ENCODE data around the gene FOSB. TPM values are rescaled to one million over a fixed set of nuclear protein-coding genes. Genes with fewer than 3 reads are reported as not detected.

Gene FOSB
- total and polyA plus RNA-seq, 9 of the 15 experiments (the other 6 are each of a cell fraction or from before 2014, with no cell fraction given) = 0.11 to 2.7 (median 0.73) TPM

DNA sequence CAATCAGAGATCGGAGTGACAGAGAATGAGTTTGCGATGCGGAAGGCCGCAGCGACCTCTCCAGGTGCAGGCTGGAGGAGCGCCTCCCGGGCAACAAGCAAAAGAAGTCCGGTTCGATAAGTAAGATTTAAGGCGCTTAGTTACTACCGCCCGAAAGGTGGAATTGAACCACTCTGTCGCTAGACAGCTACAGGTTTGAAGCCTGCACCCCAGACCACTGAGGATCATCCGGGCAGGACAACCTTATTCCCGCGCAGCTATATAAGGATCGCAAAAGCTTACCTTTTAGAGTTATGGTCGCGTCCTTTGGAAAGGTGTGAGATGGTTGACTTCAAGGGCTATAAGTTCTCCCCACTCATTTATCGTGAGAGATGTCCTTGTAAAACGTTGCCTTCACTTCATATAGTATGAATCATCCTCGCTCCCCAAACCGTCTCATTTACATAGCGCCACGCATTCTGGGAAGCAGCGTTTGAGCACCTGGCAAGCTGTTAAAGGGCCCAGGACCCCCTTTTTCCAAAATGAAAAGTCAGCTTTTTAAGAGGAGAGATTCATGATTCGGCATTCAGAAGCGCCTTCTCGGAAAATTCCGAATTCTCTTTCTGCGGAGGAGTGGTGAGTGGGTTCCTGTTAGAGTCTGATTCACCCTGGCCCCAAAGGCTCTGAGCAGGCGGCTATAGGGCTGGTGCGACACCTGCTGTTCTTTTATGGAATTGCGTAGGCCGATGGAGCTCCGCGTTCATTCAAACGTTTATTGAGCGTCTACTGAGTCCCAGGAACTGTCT lies 10.8 kb downstream of the FOSB start (continued):
- TF ChIP-seq BRF1 (IDR thresholded peaks at IDR 0.05; ENCODE audit: borderline replicate concordance, extremely low read depth, insufficient read length) = no peak
- no peak for TF ChIP-seq PYGO2 (tag; IDR thresholded peaks at IDR 0.05)
- no peak; the same call in 1 of the 2 replicates for TF ChIP-seq TAL1 (IDR thresholded peaks at IDR 0.05)
- TF ChIP-seq LARP7 (IDR thresholded peaks at IDR 0.05) = no peak
- peak; percentile 62; the same call in 1 of the 2 replicates for TF ChIP-seq ZFX (CRISPR knock-in tag; IDR thresholded peaks at IDR 0.05)
- no peak for TF ChIP-seq ZBTB1 (CRISPR knock-in tag; IDR thresholded peaks at IDR 0.05; ENCODE audit: borderline replicate concordance, low read depth)
- TF ChIP-seq RBM25 (IDR thresholded peaks at IDR 0.05; ENCODE audit: low read depth, low read length, severe bottlenecking) = peak; percentile 90
- TF ChIP-seq ZNF586 (CRISPR knock-in tag; conservative IDR thresholded peaks at IDR 0.05) = no peak
- TF ChIP-seq, protein P1, sequence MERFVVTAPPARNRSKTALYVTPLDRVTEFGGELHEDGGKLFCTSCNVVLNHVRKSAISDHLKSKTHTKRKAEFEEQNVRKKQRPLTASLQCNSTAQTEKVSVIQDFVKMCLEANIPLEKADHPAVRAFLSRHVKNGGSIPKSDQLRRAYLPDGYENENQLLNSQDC (CRISPR knock-in tag; IDR thresholded peaks at IDR 0.05) = no peak
- TF ChIP-seq, protein P2, sequence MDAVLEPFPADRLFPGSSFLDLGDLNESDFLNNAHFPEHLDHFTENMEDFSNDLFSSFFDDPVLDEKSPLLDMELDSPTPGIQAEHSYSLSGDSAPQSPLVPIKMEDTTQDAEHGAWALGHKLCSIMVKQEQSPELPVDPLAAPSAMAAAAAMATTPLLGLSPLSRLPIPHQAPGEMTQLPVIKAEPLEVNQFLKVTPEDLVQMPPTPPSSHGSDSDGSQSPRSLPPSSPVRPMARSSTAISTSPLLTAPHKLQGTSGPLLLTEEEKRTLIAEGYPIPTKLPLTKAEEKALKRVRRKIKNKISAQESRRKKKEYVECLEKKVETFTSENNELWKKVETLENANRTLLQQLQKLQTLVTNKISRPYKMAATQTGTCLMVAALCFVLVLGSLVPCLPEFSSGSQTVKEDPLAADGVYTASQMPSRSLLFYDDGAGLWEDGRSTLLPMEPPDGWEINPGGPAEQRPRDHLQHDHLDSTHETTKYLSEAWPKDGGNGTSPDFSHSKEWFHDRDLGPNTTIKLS (IDR thresholded peaks at IDR 0.05; ENCODE audit: borderline replicate concordance, low read depth) = peak; percentile 56; the same call in 1 of the 2 replicates
- peak; percentile 95 for TF ChIP-seq ZNF143 (CRISPR knock-in tag; IDR thresholded peaks at IDR 0.05)
- TF ChIP-seq ZNF76 (CRISPR knock-in tag; IDR thresholded peaks at IDR 0.05; ENCODE audit: borderline replicate concordance) = peak; percentile 84
- TF ChIP-seq, protein P3, sequence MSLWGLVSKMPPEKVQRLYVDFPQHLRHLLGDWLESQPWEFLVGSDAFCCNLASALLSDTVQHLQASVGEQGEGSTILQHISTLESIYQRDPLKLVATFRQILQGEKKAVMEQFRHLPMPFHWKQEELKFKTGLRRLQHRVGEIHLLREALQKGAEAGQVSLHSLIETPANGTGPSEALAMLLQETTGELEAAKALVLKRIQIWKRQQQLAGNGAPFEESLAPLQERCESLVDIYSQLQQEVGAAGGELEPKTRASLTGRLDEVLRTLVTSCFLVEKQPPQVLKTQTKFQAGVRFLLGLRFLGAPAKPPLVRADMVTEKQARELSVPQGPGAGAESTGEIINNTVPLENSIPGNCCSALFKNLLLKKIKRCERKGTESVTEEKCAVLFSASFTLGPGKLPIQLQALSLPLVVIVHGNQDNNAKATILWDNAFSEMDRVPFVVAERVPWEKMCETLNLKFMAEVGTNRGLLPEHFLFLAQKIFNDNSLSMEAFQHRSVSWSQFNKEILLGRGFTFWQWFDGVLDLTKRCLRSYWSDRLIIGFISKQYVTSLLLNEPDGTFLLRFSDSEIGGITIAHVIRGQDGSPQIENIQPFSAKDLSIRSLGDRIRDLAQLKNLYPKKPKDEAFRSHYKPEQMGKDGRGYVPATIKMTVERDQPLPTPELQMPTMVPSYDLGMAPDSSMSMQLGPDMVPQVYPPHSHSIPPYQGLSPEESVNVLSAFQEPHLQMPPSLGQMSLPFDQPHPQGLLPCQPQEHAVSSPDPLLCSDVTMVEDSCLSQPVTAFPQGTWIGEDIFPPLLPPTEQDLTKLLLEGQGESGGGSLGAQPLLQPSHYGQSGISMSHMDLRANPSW (CRISPR knock-in tag; IDR thresholded peaks at IDR 0.05) = no peak; the same call in 1 of the 2 replicates
- no peak; the same call in none of the 2 replicates for TF ChIP-seq ESRRA (IDR thresholded peaks at IDR 0.05; ENCODE audit: borderline replicate concordance, low read depth)
- TF ChIP-seq, protein P4, sequence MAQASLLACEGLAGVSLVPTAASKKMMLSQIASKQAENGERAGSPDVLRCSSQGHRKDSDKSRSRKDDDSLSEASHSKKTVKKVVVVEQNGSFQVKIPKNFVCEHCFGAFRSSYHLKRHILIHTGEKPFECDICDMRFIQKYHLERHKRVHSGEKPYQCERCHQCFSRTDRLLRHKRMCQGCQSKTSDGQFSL (CRISPR knock-in tag; IDR thresholded peaks at IDR 0.05) = no peak
- TF ChIP-seq, protein P4 (tag; IDR thresholded peaks at IDR 0.05) = no peak
- TF ChIP-seq, protein P5, sequence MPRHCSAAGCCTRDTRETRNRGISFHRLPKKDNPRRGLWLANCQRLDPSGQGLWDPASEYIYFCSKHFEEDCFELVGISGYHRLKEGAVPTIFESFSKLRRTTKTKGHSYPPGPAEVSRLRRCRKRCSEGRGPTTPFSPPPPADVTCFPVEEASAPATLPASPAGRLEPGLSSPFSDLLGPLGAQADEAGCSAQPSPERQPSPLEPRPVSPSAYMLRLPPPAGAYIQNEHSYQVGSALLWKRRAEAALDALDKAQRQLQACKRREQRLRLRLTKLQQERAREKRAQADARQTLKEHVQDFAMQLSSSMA (CRISPR knock-in tag; IDR thresholded peaks at IDR 0.05) = no peak
- TF ChIP-seq TCF7 (IDR thresholded peaks at IDR 0.05; ENCODE audit: borderline replicate concordance) = peak; percentile 67; the same call in 1 of the 2 replicates
- TF ChIP-seq SIRT6 (IDR thresholded peaks at IDR 0.05; ENCODE audit: low read depth, low read length) = no peak
- TF ChIP-seq SRSF3 (IDR thresholded peaks at IDR 0.05; ENCODE audit: insufficient read depth, low read length) = no peak
- TF ChIP-seq MAFK (IDR thresholded peaks at IDR 0.05; ENCODE audit: low read length) = no peak; the same call in 1 of the 2 replicates
- TF ChIP-seq CBX1 (IDR thresholded peaks at IDR 0.05; ENCODE audit: low read depth) = peak; percentile 49; the same call in 1 of the 2 replicates
